H1 (cell line): ENCODE results near the gene TTLL5. TPM values are rescaled to one million over a fixed set of nuclear protein-coding genes. Genes with fewer than 3 reads are reported as not detected.
A peak's percentile ranks its signal among the peaks of the same experiment; 100 is the strongest.

Experiments
- CTCF ChIA-PET: fragments of 300-600 bp; sonication (Branson Sonifier 250); formaldehyde crosslinking; loops from one replicate; lab custom pipeline; 2021; ENCODE audit not compliant: partially characterized antibody; lab: Charles Lee
- POLR2A ChIA-PET: fragments of 300-600 bp; sonication (Branson Sonifier 250); formaldehyde crosslinking; loops from one replicate; lab custom pipeline; 2021; ENCODE audit warnings: inconsistent platforms; ENCODE audit not compliant: partially characterized antibody; lab: Charles Lee
- DNase-seq, 2 experiments: peaks; one replicate each; pipeline versions ENCODE4 v3.0.0 to v3.0.0-alpha.2; 2010 to 2022; ENCODE audit warnings: low spot score in 2 of 2, low read depth in 1 of 2, mixed read lengths in 1 of 2
- FAIRE-seq: peaks from 2 replicates; lab custom pipeline; 2011; peaks lifted over from hg19 to GRCh38; lab: Jason Lieb, UNC
- H2AFZ ChIP-seq: 2 replicates; pipeline ENCODE4 v1.8.1; 2012; ENCODE audit warnings: low read length, inconsistent platforms
- H2AK5ac ChIP-seq: 2 replicates; pipeline ENCODE4 v1.6.1; 2013; ENCODE audit warnings: low read depth, low read length
- H2BK120ac ChIP-seq: replicated peaks from 2 replicates; pipeline ENCODE3; 2013; ENCODE audit warnings: low read depth, low read length, inconsistent platforms
- H2BK12ac ChIP-seq: 2 replicates; pipeline ENCODE4 v1.6.1; 2013; ENCODE audit warnings: low read depth, low read length
- H2BK15ac ChIP-seq: 2 replicates; pipeline ENCODE4 v1.6.1; 2013; ENCODE audit warnings: low read length
- H2BK20ac ChIP-seq: 2 replicates; pipeline ENCODE4 v1.6.1; 2013; ENCODE audit warnings: low read length
- H2BK5ac ChIP-seq: 2 replicates; pipeline ENCODE4 v1.6.1; 2013; ENCODE audit warnings: low read depth, low read length
- H3K14ac ChIP-seq: 2 replicates; pipeline ENCODE4 v1.6.1; 2013; ENCODE audit warnings: inconsistent platforms; ENCODE audit not compliant: insufficient read length
- H3K18ac ChIP-seq: 2 replicates; pipeline ENCODE4 v1.6.1; 2013; ENCODE audit warnings: low read length; ENCODE audit errors: extremely low read depth
- H3K23ac ChIP-seq: 2 replicates; pipeline ENCODE4 v1.6.1; 2013; ENCODE audit warnings: inconsistent platforms; ENCODE audit not compliant: insufficient read length
- H3K23me2 ChIP-seq: 2 replicates; pipeline ENCODE4 v1.6.1; 2013; ENCODE audit warnings: low read depth, low read length
- H3K27ac ChIP-seq: 2 replicates; pipeline ENCODE4 v1.6.1; 2011; ENCODE audit warnings: low read depth, low read length, inconsistent platforms
- H3K27me3 ChIP-seq, 4 experiments: replicated peaks in 1 of 4; 1 replicate in 1 of 4; 2 replicates in 3 of 4; pipeline versions ENCODE4 v1.6.1 to v1.8.1; 2011 to 2013; ENCODE audit warnings: low read length in 3 of 4, mild to moderate bottlenecking in 3 of 4, inconsistent platforms in 2 of 4, mixed read lengths in 2 of 4, moderate library complexity in 1 of 4; ENCODE audit not compliant: control insufficient read depth in 3 of 4, insufficient read depth in 3 of 4; ENCODE audit errors: extremely low read depth in 1 of 4
- H3K36me3 ChIP-seq, 4 experiments: 2 replicates each; pipeline versions ENCODE4 v1.6.1 to v1.8.1; 2011 to 2013; ENCODE audit warnings: mild to moderate bottlenecking in 4 of 4, low read length in 3 of 4, moderate library complexity in 2 of 4, control low read depth in 1 of 4, inconsistent platforms in 1 of 4; ENCODE audit not compliant: insufficient read depth in 4 of 4, control insufficient read depth in 2 of 4
- H3K4ac ChIP-seq: replicated peaks from 2 replicates; pipeline ENCODE3; 2013; ENCODE audit warnings: low read length, low read depth, mixed read lengths, inconsistent platforms; ENCODE audit not compliant: insufficient read length
- H3K4me1 ChIP-seq, 4 experiments: replicated peaks in 1 of 4; 1 replicate in 1 of 4; 2 replicates in 3 of 4; pipeline versions ENCODE4 v1.6.1 to v1.8.1; 2011 to 2013; ENCODE audit warnings: low read length in 3 of 4, inconsistent platforms in 2 of 4, mixed read lengths in 1 of 4; ENCODE audit not compliant: insufficient read depth in 4 of 4, control insufficient read depth in 3 of 4
- H3K4me2 ChIP-seq, 2 experiments: 2 replicates each; pipeline versions ENCODE4 v1.6.1 to v1.8.1; 2011 to 2013; ENCODE audit warnings: low read depth in 2 of 2, low read length in 2 of 2, control low read depth in 1 of 2, inconsistent platforms in 1 of 2, mild to moderate bottlenecking in 1 of 2; ENCODE audit not compliant: insufficient read depth in 1 of 2
- H3K4me3 ChIP-seq, 4 experiments: fragments of 200-600, 300-600 bp in 1 of 4; sonication (generic), shearing (Covaris generic), sonication (Bioruptor Twin) in 1 of 4; 2 replicates each; pipeline versions ENCODE4 v1.5.1 to v1.8.1; 2011 to 2016; ENCODE audit warnings: low read length in 4 of 4, low read depth in 3 of 4, control low read depth in 2 of 4, inconsistent platforms in 2 of 4, mild to moderate bottlenecking in 2 of 4, mixed read lengths in 1 of 4, moderate library complexity in 1 of 4; ENCODE audit not compliant: insufficient read depth in 2 of 4; ENCODE audit errors: extremely low read depth in 1 of 4
- H3K56ac ChIP-seq: replicated peaks from 2 replicates; pipeline ENCODE3; 2013; ENCODE audit warnings: low read depth, mild to moderate bottlenecking, mixed read lengths, low read length, inconsistent platforms; ENCODE audit not compliant: insufficient read length
- H3K79me1 ChIP-seq: 2 replicates; pipeline ENCODE4 v1.6.1; 2013; ENCODE audit warnings: low read depth, low read length, control low read depth
- H3K79me2 ChIP-seq, 2 experiments: 2 replicates each; pipeline versions ENCODE4 v1.6.1 to v1.8.1; 2012 to 2013; ENCODE audit warnings: low read length in 2 of 2, mild to moderate bottlenecking in 2 of 2, inconsistent platforms in 1 of 2; ENCODE audit not compliant: insufficient read depth in 2 of 2, control insufficient read depth in 1 of 2
- H3K9ac ChIP-seq, 4 experiments: replicated peaks in 1 of 4; 1 replicate in 1 of 4; 2 replicates in 3 of 4; pipeline versions ENCODE4 v1.6.1 to v1.8.1; 2011 to 2013; ENCODE audit warnings: low read depth in 3 of 4, low read length in 3 of 4, control low read depth in 2 of 4, mild to moderate bottlenecking in 2 of 4, moderate library complexity in 2 of 4, inconsistent platforms in 1 of 4; ENCODE audit errors: extremely low read depth in 1 of 4
- H3K9me3 ChIP-seq, 2 experiments: 2 replicates each; pipeline versions ENCODE4 v1.6.1 to v1.8.1; 2012 to 2013; ENCODE audit warnings: mild to moderate bottlenecking in 2 of 2, moderate library complexity in 2 of 2, control low read depth in 1 of 2, inconsistent platforms in 1 of 2, low read depth in 1 of 2, low read length in 1 of 2, mixed read lengths in 1 of 2; ENCODE audit not compliant: insufficient read depth in 2 of 2
- H4K20me1 ChIP-seq, 2 experiments: replicated peaks in 1 of 2; 2 replicates each; pipeline versions ENCODE3 to v1.8.1; 2011 to 2013; ENCODE audit warnings: inconsistent platforms in 2 of 2, low read length in 2 of 2, mild to moderate bottlenecking in 1 of 2; ENCODE audit not compliant: insufficient read depth in 2 of 2, control insufficient read depth in 1 of 2
- H4K5ac ChIP-seq: 2 replicates; pipeline ENCODE4 v1.6.1; 2013; ENCODE audit warnings: low read length, low read depth, mixed read lengths, inconsistent platforms; ENCODE audit not compliant: insufficient read length
- H4K8ac ChIP-seq: 2 replicates; pipeline ENCODE4 v1.8.0; 2013; ENCODE audit warnings: mild to moderate bottlenecking, moderate library complexity, low read length, inconsistent platforms; ENCODE audit not compliant: insufficient read depth; ENCODE audit errors: extremely low read depth
- H4K91ac ChIP-seq: replicated peaks from 2 replicates; pipeline ENCODE3; 2013; ENCODE audit warnings: low read length, mixed read lengths, inconsistent platforms; ENCODE audit not compliant: insufficient read length
- BACH1 ChIP-seq: IDR thresholded peaks from 2 replicates; pipeline ENCODE4 v1.6.1; 2012; ENCODE audit warnings: low read length, improper control_type of control experiment
- GABPA ChIP-seq: IDR thresholded peaks from 2 replicates; pipeline ENCODE4 v1.6.1; 2011; ENCODE audit warnings: mild to moderate bottlenecking, low read length, moderate library complexity, borderline replicate concordance; ENCODE audit not compliant: insufficient read depth
- SP2 ChIP-seq: IDR thresholded peaks from 2 replicates; pipeline ENCODE4 v1.6.1; 2012; ENCODE audit warnings: mild to moderate bottlenecking, low read length, inconsistent platforms
- WGBS, 2 experiments: shearing (Covaris generic) in 1 of 2; methylation state at CpG; one replicate each; pipeline versions ENCODE4 v1.1.6 to v1.1.7; 2013 to 2015; ENCODE audit warnings: low lambda C conversion rate in 2 of 2, mixed read lengths in 2 of 2, inconsistent platforms in 1 of 2, low coverage in 1 of 2, missing lambda C conversion rate in 1 of 2; ENCODE audit not compliant: insufficient replicate concordance in 2 of 2, insufficient coverage in 1 of 2, insufficient read length in 1 of 2; ENCODE audit errors: extremely low coverage in 1 of 2, missing lambda C conversion rate in 1 of 2; 5-methylcytosine and 5-hydroxymethylcytosine counted together
- polyA plus RNA-seq, 7 experiments: library from polyadenylated mRNA; depleted of rRNA in 3 of 7; stranded (reverse) in 5 of 7; unstranded in 2 of 7; fragments of >200 nt in 5 of 7; fragments of 200-250 nt in 2 of 7; gene quantifications; 1 replicate in 5 of 7; 2 replicates in 1 of 7; 4 replicates in 1 of 7; pipeline versions ENCODE4 v1.2.1 to v1.2.3, GENCODE V29; 2011 to 2013; ENCODE audit warnings: missing spikeins in 2 of 7, mixed read lengths in 2 of 7
- total RNA-seq: library from RNA; stranded (reverse); fragmentation: NEBNext Ultra II Directional; extraction: Animal tissue kit (Norgen Biotek cat#: 25700); gene quantifications from 2 replicates; pipeline ENCODE4 v1.2.1, GENCODE V29; 2021

TTLL5 gene
- total and polyA plus RNA-seq, 2 of the 8 experiments (the other 6 are each of a cell fraction or from before 2014, with no cell fraction given), result 16.1 to 45.9 TPM

- no peak for DNase-seq
Measured at GRCh38 chr14:75803765-75804164, 142.7 kb downstream of the TTLL5 start.

More at GRCh38 chr14:75803765-75804164, 142.7 kb downstream of the TTLL5 start:
- Histone ChIP-seq H3K4me2 (no peak overlapping the region), H3K79me2 (no peaks in the 10 kb centered on the region), H3K14ac (no peak overlapping the region), H3K4me3 (no peak overlapping the region), H2BK120ac (no peak overlapping the region), H2BK5ac (no peak overlapping the region), H2AK5ac (no peak overlapping the region), H2BK12ac (no peak overlapping the region), H3K9ac (no peak overlapping the region), H3K9me3 (no peaks in the 10 kb centered on the region), H2BK20ac (no peak overlapping the region), H3K18ac (no peak overlapping the region), H2BK15ac (no peak overlapping the region), H3K23me2 (no peaks in the 10 kb centered on the region; the same call in 1 of the 2 replicates), H3K27ac (no peak overlapping the region), H3K56ac (no peak overlapping the region), H3K23ac (no peak overlapping the region), H3K4me1 (no peaks in the 10 kb centered on the region), H4K5ac (no peak overlapping the region), H4K8ac (no peak overlapping the region), H3K4ac (no peak overlapping the region), H4K91ac (no peak overlapping the region), H3K27me3 (no peaks in the 10 kb centered on the region), H3K36me3 (peaks cover 0 to 2% (median 0%) of the 10 kb centered on the region in 4 experiments; a peak in 2 of 8 replicates), H2AFZ (no peak overlapping the region), H4K20me1 (no peaks in the 10 kb centered on the region), H3K79me1 (no peaks in the 10 kb centered on the region)
- ChIA-PET POLR2A (interaction anchor here (1.0 kb wide), 1 partner anchor 172 kb away, joined by 3 read pairs; no protein-coding TSS in a partner anchor), CTCF (interaction anchor here (0.7 to 3.1 kb wide), 13 partner anchors 8 to 669 kb away, joined by 3 to 13 read pairs (median 5); partner anchors contain the start of gene TGFB3)
- no peak for FAIRE-seq
- WGBS, 2 experiments, result 76% methylated on average over 5 of the region's 5 CpGs; no CpG with 5 or more reads in 1 of the 2 experiments
- TF ChIP-seq GABPA (no peak), SP2 (no peak), BACH1 (peak; percentile 60)
- TF ChIP-seq, all 59 proteins: peak for 1
